Smooth muscle cell of the umbilical artery (primary cell): ENCODE data around the gene ATL1. TPM values are rescaled to one million over a fixed set of nuclear protein-coding genes. Genes with fewer than 3 reads are reported as not detected.

Source experiments
- total RNA-seq: library from RNA; depleted of rRNA; stranded (reverse); fragments of >200 nt; gene quantifications from 2 replicates; pipeline ENCODE4 v1.2.3, GENCODE V29; 2014

The ATL1 gene
- total RNA-seq: 5.6 and 5.7 TPM in 2 replicates

DNA sequence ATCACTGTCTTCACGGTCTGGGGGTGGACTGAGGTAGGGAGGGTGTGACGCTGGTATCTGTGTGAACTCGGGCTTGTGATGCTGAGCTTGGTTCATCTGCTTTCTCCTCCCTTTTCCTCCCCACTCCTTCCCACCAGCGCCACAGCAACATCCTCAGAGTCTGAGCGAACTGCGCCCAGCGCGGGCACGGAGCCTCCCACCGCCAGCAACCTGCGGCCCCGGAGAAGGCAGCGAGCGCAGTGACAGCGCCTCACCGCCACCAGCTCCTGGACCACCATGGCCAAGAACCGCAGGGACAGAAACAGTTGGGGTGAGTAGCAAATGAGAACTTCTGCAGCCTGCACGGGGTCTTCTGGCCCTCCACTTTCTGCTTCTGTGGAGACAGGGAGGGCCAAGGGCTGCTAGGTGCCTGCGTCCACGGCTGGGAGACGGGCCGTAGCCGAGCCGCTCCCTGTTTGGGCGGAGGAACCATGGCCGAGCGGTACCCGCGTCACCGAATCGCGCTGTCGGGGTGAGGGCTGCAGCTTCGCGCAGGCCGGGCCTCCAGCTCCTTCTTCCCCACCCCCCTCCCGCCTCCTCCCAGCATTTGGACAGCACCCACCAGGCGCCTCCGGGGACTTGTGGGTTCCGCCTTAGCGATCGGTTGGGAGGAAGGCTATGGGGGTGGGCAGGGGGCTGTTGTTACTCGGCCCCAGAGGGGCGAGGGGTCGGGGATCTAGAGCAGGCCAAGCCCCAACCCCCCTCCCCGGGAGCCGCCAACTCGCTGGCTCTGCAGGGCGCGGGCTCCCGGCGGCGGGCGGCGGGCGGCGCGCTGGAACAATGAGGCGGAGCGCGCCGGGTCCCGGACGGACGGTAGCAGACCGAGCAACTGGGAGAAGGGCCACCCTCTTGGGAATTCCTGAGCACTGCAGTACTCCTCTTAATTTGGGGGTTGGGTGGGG is at the start of gene ATL1:
ATL1 (plus strand) TSS at position 156 of the 941 bp plus-strand sequence; CDS start at position 277, 121 bp downstream.

DNA sequence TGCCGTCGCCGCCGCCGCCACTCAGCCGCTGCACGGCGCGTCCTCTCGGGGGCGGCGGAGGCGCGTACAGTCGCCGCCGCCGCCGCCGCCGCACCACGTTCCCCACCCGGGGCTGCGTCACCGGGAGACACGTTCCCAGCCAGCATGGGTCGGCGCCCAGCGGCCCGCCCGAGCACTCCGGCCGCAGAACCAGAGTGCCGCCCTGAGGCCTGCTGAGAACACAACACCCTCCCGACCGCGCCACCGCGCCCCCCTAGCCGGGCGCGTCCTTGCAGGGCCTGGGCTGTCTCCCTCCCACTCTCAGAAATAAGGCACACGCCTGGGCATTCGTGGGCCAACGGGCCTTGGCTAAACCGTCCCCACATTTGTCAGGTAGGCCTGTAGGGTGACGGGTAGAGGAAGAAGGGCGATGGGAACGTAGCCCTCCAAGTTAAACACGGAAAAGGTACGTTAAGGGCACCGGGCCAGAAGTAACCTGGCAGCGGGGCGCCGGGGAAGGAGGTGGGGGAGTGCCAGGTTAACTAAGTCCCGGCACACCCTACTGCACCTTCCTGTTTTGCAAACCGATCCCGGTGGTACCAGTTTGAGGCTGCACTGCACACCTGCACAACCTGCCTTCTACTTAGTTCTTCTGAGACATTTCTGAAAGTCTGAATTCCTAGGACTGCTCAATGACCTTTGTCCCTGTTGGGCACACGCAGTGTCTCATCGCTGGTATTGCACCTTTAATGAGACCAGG is 27.3 kb upstream of the ATL1 start, which contains the start of gene MAP4K5:
MAP4K5 (minus strand) TSS at position 68 of the 739 bp plus-strand sequence. CDS start 520 bp downstream, outside the sequence.

DNA sequence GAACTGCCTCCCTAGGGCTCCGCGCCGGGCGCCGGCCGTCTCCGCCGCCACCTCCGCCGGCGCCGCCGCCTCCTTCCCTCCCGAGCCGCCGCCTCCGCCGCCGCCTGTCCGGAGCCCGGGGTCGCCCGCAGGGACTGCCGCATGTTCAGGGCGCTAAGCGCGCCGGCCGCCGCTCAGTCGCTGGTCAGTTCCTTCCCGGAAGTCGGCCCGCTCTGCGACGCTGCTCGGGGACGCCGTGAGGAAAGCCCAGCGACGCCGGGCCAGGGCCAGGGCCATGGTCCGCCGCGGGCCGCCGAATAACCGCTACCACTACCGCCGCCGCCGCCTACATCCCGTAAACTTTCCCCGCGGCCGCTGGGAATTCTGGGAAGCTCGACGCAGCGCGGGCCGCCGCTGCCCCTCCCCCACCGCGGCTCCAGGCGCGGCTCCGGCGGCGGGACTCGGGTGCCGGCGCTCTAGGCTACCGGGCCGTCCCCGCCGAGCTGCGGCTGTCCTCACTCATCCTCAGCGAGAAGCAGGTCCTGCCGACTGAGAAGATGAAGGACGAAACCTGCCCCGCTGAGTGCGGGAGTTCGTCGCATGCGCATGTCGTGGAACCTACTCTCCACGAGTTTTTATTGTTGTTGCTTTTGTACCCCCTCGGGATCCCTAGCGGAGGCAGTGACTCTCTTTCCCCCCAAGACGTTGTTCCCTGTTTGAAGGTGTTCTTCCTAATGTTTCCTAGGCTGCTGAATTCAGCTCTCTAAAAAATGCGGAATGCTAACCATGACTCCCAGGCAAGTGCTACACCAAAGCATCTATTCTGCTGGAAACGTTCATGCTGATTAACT is 108.3 kb downstream of the ATL1 start, which contains the start of gene SAV1:
SAV1 (minus strand) TSS at position 311 of the 830 bp plus-strand sequence. CDS start 339 bp downstream, outside the sequence.

Other genes starting within 250 kb of the ATL1 start
- gene L2HGDH, start 247.9 kb upstream of the ATL1 start, total RNA-seq: 3.6 and 4.6 TPM in 2 replicates
- 5.0 and 8.6 TPM in 2 replicates for gene DMAC2L, start 247.8 kb upstream of the ATL1 start, total RNA-seq
- gene CDKL1, start 163.3 kb upstream of the ATL1 start, total RNA-seq: 4.1 and 7.4 TPM in 2 replicates
- gene MAP4K5, start 27.6 kb upstream of the ATL1 start, total RNA-seq: 60.0 and 83.5 TPM in 2 replicates
- gene SAV1, start 108.2 kb downstream of the ATL1 start, total RNA-seq: 19.6 and 19.7 TPM in 2 replicates